HG03095 (cell line): ENCODE results near the gene MESD.
A peak's percentile ranks its signal among the peaks of the same experiment; 100 is the strongest.

Experiments used
- ATAC-seq: cut with Tn5 transposase; IDR thresholded peaks from one replicate; pipeline ENCODE4 v1.9.1; 2021; ENCODE audit warnings: moderate library complexity; ENCODE audit not compliant: unreplicated experiment

MESD gene

DNA sequence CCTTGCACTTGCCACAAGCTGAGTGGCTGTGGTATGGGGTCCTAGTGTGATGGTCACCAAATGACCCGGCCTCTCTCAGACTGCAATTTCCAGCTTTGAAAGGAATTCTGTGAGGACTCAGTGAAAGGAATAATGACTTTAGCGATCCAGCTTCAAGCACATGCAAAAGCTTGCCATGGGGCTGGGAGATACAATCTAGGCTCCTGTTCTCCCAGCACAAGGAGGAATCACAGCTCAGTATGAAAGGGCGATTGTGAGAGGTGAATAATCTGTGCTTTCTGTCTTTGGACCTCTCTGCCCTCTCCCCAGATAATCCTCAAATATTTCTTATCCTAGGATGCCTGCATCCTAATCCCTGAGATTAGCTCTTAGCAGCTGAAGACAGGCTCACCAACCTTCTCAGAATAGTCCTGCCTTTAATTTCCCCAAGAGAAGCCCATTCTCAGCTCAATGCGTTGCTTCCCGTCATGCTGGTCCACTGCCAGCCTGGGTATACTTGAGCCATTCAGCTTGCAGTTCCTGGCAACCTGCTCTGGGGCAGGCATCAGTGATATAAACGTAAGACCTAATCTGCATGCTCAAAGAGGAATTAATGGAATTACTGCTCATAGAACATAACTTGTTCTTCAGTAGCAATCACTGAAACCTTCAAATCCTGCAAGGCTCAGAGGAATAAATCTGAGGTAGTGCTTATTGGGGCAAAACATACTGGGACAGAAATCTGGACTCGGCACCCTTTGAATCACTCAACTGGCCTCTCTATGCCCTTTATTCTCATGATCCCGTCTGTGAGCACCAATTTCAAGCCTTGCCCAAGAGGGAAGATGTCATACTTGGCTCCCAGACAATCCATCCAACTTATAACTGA, 26.2 kb upstream of the MESD start:
- ATAC-seq, result no peak

- no peak for ATAC-seq
These were observed 25.0 kb upstream of the MESD start for GRCh38 chr15:81014446-81015093.

GRCh38 chr15:81013396-81013929, 23.8 kb upstream of the MESD start:
- no peak for ATAC-seq

DNA sequence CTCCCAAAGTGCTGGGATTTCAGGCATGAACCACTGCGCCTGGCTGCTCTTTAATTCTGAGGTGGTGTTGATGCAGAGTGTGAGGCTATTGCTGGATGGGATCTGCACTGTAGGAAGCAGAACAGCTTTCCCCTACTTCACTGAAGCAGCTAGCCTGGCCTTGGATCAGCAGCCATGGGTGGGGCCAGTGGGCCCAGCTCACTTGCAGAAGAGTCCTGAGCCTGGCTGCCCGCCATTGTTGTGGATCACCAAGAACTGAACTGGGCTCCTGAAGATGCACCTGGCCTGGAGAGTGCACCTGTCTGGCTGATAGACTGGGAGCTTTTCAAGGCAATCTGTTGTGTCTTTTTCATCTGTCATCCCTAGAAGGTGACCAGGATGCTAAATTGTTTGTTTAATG, 23.0 kb upstream of the MESD start:
- ATAC-seq, result no peak

DNA sequence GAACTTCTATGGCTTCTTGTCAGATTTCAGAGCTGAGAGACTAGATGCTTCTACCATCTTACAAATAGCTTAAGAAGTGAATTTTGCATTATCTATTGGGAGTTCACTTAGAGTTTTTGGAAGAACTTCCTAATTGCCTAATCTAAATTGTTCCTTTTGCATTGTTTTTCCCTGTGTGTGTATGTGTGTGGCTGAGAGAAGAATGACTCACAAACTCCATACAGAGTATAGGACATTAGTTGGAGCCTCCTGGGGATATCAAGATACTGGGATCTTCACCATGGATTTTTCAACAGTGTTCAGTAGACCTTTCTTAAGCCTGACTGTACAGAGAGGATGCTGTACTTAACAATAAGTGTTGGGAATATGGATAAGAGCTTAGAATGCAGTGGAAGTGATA, 22.0 kb upstream of the MESD start:
- ATAC-seq, result no peak

- ATAC-seq, result no peak
These were observed 20.5 kb upstream of the MESD start for GRCh38 chr15:81010086-81010485.

DNA sequence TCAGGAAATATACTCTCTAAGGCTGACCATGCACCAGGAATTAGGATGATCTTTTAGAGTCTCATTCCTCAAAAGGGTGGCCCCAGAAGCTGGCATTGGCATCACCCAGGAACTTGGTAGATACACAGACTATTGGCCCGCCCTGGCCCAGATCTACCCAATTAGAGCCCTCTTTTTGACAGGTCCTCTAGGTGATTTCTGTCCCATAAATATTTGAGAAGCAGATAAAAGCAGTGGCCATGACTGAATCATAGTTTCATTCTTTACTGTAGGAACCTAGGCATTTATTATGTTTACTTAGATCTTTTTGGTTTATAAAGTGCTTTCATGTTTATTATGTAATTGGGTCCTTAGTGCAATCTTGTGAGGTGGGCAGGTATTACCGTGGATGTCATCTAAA, 18.7 kb upstream of the MESD start:
- ATAC-seq, result no peak

- no peak for ATAC-seq
These were observed 17.9 kb upstream of the MESD start for GRCh38 chr15:81007428-81008064.

GRCh38 chr15:81006124-81006523, 16.5 kb upstream of the MESD start:
- no peak for ATAC-seq

DNA sequence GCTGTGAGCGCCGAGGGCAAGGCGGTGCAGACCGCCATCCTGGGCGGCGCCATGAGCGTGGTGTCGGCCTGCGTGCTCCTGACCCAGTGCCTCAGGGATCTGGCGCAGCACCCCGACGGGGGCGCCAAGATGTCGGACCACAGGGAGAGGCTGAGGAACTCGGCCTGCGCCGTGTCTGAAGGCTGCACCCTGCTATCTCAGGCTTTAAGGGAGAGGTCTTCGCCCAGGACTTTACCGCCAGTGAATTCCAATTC, 13.4 kb upstream of the MESD start:
- ATAC-seq, result no peak

GRCh38 chr15:81002331-81003096, 12.9 kb upstream of the MESD start:
- no peak for ATAC-seq

GRCh38 chr15:81002009-81002330, 12.4 kb upstream of the MESD start:
- ATAC-seq, result no peak

GRCh38 chr15:81001152-81002008, 11.8 kb upstream of the MESD start:
- peak; percentile 26 for ATAC-seq

DNA sequence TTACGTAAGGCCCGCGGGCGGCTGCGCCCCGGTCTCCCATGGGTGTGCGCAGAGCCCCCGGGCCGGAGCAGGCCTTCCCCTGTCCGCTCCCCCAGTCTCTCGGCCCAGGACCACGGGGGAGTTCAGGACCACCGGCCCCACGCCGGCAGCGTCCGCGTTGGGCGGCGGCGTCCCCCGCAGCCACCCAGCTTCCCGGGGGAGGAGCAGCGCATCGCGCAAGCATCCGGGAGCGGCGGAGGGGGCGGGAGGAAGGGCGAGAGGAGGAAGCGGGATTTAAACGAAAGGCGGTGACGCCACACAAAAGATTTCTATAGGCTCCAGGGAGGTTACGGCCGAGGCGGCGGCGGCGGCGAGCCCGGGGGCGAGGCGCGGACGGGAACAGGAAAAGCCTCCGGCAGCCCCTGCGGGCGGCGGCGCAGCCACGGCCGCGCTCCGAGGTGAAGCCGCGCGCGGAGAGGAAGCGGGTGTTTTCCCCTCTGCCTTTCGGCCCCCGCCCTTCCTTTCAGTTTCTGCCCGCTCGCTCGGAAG, 11.1 kb upstream of the MESD start, which contains the start of gene TLNRD1:
Gene TLNRD1, plus strand, starts transcription at position 300 of the 528 bp plus-strand sequence. CDS start 1,349 bp downstream, outside the sequence.
- peak; percentile 53 for ATAC-seq

DNA sequence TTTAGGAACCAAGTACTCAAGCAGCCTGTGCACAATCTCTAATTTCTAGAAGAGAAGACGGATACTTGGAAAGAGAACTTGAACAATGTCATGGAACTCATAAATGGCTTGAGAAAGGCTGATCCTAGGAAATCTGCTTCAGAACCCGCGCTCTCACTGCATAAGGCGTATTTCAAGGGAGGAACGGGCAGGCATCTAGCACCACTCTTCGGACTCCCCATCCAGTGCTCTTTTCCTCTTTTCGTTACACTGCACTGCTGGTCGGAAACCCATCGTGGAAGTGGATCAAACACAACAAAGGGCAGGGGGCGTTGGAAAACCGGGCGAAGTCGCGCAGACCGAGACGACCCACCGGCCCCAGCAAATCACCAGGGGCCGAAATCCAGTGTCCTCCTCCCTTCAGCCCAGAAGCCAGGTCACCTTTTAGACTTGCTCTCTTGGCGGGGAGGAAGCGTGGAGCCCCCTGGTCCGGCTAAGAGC, 10.6 kb upstream of the MESD start:
- no peak for ATAC-seq

GRCh38 chr15:80999623-81000036, 10.0 kb upstream of the MESD start:
- ATAC-seq, result no peak

GRCh38 chr15:80998251-80998650, 8.6 kb upstream of the MESD start:
- no peak for ATAC-seq

- no peak for ATAC-seq
These were observed 8.1 kb upstream of the MESD start for GRCh38 chr15:80997692-80998091.

DNA sequence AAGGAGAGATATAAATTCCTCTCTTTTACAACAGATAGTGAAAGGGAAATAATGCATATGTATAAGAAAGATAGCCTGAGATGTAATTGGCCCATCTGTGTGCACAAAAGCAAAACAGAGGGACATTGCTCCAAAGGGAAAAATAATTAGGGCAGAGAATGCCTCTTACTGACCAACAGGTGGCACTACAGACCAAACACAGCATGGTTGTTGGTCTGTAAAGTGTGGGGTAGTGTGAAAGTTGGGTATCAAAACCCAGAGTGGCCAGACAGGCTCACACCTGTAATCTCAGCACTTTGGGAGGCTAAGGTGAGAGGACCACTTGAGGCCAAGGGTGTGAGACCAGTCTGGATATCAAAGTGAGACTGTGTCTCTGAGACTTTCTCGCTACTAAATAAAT, 6.6 kb upstream of the MESD start:
- no peak for ATAC-seq

DNA sequence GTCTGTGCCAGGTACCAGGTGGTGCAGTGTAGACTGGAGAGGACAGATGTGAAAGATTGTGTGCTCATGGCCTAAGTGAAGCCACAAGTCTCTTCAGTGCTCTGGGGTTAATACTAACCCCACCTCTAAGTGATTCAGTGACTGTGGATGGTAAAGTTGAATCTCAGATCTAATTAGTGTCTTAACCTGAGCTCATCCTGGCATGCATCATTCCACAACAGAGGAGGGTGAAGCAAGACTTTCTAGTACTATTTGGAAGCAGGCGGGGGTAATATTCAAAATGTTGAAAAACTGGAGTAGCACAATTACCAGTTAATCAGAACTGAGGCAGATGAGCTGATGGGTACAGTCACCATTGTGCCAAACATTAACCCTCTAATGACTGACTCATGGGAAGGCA, 2.8 kb upstream of the MESD start:
- no peak for ATAC-seq
